GM21825 (cell line): ENCODE results near the gene DAND5.
"Not testable (repeated sequence)": the region's sequence is repeated elsewhere in the genome, so short reads cannot be mapped to it uniquely, and the experiment has no call there.

Experiments used
- ATAC-seq: cut with Tn5 transposase; IDR thresholded peaks from one replicate; pipeline ENCODE4 v1.9.1; 2021; ENCODE audit warnings: mild to moderate bottlenecking, moderate library complexity; ENCODE audit not compliant: unreplicated experiment

Gene DAND5

DNA sequence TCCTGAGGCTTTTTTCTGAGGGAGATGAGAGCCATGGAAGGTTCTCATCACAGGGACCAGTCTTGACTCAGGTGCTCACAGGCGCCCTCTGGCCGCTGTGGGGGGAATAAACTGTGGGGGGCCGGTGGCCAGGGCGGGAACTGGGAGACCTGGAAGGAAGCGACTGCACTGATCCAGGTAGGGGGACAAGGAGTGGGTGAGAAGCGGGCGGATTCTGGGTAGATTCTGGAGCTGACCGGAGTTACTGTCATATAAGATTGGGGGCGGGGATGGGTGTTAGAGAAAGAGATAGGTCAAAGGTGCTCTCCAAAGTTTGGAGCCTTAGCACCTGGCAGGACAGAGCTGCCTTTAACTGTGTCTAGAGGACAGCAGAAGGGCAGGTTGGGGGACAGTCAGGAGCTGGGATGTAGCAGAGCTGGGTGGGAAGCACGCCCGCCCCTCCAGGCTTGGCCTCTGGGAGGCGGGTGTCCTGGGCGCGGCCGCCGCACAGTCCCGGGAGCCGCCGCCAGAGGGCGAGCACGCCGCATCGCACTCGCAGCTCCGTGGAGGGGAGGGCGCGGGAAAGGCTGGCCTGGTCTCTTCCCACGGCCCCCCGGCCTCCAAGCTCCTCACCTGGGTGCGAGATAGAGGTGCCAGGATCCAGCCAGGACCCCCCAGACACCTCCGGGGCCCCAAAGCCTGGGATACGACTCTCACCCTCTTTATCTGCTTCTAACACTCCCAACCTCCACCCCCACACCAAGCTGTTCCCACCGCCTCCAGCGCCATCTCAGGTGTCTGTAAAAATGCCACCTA lies 4.2 kb upstream of the DAND5 start:
- peak; percentile 85 for ATAC-seq

DNA sequence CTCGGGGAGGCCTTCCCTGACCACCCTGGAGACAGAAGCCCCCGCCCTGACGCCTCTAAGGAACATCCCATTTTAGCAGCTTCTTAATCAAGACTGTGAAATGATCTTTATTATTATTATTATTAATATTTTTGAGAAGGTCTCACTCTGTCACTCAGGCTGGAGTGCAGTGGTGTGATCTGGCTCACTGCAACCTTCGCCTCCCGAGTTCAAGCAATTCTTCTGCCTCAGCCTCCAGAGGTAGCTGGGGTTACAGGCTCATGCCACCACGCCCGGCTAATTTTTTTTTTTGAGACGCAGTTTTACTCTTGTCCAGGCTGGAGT lies 3.6 kb upstream of the DAND5 start:
- ATAC-seq = no peak

DNA sequence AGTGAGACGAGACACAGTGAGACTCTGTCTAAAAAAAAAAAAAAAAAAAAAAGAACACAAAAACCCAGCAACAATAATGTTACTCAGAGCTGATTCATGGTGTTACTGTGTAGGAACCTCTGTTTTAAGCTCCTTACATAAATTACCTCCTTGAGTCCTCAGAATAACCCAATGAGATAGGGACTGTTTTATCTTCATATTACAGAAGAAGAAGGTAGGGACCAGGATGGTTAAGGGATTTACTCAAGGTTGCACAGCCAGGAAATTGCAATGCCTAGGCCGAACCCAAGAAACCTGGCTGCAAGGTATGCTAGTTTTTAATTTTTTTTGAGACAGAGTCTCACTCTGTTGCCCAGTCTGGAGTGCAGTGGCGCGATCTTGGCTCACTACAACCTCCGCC lies 1.5 kb upstream of the DAND5 start:
- ATAC-seq = no peak

DNA sequence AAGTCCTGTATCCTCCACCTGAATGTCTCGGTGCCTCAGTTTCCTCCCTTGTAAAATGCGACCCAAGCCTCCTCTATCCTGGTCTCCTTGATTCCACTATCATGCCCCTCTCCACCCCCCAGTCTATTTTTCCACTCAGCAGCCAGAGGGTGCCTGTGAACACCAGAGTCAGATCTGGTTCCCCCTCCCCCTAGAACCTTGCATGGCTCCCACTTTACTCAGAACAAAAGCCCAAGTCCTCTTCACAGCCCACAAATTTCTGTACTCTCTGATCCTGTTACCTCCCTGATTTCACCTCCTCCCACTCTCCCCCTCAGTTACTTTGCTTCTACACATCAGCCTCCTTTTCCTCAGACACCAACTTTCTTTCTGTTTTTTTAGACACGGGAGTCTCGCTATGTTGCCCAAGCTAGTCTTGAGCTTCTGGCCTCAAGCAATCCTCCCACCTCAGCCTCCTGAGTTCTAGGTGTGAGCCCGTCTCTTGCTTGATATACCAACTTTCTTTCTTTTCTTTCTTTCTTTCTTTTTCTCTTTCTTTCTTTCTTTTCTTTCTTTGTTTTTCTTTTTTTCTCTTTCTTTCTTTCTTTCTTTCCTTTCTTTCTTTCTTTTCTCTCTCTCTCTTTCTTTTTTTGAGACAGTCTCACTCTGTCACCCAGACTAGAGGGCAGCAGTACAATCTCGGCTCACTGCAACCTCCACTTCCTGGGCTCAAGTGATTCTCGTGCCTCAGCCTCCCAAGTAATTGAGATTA lies 869 bp downstream of the DAND5 start:
- ATAC-seq = no peak

DNA sequence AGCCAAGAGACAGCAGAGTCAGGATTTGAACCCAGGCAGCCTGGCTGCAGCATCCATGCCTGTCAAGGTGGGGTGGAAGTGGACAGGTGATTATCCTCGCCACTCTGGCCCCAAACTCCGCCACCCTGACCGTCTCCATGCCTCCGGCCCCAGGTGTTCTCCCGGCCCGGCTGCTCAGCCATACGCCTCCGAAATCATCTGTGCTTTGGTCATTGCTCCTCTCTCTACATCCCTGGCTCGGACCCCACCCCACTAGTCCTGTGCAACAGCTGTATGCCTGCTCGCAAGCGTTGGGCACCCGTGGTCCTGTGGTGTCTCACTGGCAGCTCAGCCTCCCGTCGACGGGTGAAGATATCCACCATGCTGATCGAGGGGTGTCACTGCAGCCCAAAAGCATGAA lies 3.9 kb downstream of the DAND5 start:
- no peak for ATAC-seq

DNA sequence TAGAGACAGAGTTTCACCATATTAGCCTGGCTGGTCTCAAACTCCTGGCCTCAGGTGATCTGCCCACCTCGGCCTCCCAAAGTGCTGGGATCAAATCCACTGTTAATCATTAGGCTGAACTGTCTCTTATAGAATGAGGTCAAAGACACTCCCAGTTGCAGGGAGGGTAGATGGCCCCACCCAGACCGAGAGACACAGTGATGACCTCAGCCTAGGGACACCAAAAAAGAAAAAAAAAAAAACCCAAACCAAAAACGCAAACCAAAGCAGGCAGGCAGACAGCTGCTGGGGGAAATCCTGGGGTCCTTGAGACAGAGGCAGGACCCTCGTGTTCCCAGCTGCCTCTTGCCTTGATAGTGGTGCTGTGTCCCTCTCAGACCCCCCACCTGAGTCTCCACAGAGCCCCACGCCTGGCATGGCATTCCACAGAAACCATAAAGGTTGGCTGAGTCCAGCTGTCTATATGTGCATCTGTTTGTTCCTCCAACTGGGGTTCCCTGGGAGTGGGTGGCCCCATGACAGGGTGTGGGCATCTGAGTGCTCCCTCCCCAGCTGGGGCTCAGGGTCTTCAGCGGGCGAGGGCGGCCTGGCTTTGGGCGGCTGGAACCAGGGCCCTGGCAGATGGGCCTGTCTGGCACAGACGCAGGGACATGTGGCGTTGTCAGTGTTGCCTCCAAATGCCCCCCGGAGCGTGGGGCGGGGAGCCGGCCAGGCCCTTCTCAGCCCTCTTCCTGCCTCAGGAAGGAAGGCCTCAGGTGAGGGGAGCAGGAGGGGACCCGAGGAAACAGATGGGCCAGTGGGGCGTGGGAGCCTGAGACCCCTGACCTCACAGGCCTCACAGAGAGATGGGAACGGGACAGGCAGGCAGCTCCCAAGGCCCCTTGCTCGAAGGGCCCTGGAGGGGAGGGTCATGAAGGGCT lies 5.2 kb downstream of the DAND5 start:
- ATAC-seq = no peak

- ATAC-seq = no peak
Observed at GRCh38 chr19:12975221-12975741, 5.9 kb downstream of the DAND5 start.

DNA sequence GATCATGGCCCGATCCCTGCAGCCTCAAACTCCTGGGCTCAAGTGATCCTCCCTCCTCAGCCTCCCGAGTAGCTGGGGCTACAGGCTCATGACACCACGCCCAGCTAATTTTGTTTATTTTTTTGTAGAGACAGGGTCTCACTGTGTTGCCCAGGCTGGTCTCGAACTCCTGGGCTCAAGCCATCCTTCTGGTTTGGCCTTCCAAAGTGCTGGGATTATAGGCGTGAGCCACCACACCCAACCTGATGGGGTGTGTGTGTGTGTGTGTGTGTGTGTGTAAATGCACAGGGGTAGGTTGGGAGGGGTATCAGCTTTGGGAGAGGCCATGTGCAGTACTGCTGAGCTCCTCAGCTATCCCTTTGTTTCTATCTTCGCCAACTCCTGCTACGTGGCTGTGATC lies 6.7 kb downstream of the DAND5 start:
- ATAC-seq = not testable (repeated sequence)

GRCh38 chr19:12979974-12980373 lies 10.6 kb downstream of the DAND5 start:
- no peak for ATAC-seq

GRCh38 chr19:12982648-12983047 lies 13.3 kb downstream of the DAND5 start:
- ATAC-seq = no peak

DNA sequence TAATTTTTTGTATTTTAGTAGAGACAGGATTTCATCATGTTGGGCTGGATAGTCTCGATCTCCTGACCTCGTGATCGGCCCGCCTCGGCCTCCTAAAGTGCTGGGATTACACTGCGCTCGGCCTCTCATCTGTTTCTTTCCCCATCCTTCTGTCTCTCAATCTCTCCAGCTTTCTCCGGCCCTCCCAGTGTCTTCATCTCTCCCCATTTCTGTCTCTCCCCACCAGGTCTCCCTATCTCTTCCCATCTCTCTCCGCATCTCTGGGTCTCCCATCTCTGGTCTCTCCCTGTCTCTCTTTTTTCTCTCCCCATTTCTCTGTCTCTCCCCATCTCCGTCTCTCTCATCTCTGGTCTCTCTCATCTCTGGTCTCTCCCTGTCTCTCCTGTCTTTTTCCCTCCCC lies 13.7 kb downstream of the DAND5 start:
- no peak for ATAC-seq

GRCh38 chr19:12983542-12984142 lies 14.3 kb downstream of the DAND5 start:
- no peak for ATAC-seq

GRCh38 chr19:12984143-12984627 lies 14.8 kb downstream of the DAND5 start:
- no peak for ATAC-seq

GRCh38 chr19:12984683-12985048 lies 15.3 kb downstream of the DAND5 start:
- no peak for ATAC-seq

DNA sequence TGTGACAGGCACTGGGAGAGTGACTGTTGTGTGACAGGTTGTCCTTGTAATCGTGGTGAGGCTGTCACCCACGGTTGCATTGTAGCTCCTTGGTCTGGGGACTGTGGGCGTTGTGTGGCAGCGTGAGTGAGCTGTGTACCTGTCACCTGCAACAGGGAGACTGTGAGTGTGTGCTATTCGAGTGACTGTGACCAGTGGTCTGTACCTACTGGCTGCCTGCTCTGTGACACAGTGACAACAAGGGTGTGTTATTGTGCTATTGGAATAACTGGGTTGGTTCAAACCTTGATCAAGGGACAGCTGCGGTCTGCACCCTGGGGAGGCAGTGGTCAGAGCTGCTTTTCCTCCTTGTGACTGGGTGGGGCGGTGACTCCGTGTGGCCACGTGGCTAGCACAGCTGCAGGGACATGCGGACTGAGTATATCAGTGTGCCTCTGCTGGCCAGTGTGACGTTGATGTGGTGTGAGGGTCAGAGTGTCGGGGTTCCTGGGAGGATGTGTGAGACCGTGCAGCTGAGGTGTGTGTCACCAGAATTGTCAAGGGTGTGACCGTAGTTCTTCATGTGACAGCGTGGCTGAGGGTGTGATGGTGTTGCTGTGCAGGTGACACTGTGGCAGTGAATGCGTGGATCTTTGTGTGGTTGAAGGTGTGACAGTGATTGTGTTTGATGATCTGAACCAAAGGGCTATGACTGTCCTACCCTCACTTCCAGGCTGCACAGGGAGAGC lies 15.8 kb downstream of the DAND5 start:
- no peak for ATAC-seq

DNA sequence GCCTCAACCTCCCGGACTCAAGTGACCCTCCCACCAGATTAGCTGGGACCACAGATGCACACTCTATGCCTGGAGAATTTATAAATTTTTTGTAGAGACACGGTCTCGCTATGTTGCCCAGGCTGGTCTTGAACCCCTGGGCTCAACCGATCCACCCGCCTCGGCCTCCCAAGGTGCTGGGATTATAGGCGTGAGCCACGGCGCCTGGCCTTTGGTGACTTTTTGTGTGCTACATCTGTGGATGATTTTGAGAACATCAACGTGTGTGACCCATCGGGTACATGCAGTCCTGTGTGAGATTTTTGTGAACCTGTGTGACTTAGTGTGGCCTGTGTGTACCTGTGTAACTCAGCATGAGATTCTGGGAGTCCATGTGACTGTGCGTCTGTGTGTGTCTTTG lies 17.4 kb downstream of the DAND5 start:
- ATAC-seq = no peak

DNA sequence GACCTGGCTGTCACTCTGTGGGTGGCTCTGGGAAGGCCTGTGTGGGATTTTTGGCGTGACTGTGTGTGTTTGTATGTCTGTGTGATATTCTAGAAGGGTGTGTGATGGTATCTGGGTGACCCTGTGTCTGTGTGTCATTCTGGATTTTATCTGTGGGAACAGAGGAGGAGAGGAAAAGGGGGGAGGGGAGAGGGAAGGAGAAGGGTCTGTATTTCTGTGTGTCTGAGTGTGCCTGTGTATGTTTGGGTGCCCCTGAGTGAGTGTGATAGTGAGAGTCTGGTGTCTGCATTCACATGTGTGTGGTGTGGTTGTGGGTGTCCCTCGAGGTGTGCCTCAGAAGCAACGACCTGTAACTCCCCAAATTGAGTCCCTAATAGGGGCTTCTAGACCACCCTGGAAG lies 17.8 kb downstream of the DAND5 start:
- ATAC-seq = no peak

DNA sequence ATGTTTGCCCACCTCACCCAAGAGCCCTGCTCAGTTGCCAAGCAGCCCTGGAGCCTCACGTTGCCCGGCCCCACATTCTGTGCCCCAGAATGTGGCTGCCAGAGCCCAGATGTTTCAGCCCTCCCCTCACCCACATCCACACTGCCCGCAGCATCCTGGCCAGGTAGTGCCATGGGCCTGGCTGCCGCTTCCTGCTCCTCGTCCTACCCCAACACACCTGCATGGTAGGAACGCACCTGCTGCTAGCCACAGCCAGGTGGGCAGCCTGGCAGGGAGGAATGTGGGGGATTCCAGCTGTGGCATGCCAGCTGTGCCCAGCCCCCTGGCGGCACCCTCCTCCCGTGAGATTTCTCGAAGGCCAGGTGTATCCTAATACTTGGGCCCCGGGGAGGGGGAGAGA lies 18.4 kb downstream of the DAND5 start:
- ATAC-seq = no peak

GRCh38 chr19:12990431-12990830 lies 21.1 kb downstream of the DAND5 start:
- ATAC-seq = no peak

DNA sequence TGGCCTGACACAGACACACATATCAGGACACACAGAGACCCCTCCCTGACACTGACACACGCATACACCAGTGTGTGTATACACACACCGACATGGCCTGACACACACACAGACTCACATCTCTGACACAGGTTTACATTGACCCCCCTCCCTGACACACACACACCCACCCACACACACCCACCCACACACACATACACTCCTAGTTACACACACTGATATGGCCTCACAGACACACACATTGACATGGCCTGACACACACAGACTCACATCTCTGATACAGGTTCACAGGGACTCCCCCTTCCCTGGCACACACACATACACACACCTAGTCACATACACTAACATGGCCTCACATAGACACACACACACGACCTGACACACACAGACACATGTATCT lies 21.5 kb downstream of the DAND5 start:
- no peak for ATAC-seq
